Neural cell (in vitro differentiated cells): ENCODE results near the gene CACNA1B.

Experiments used
- CTCF ChIP-seq: fragments of 450-650 bp; IDR thresholded peaks from 2 replicates; pipeline ENCODE4 v1.5.1; 2014; ENCODE audit warnings: antibody characterized with exemption, mild to moderate bottlenecking, moderate library complexity; ENCODE audit not compliant: poor library complexity, severe bottlenecking
- POLR2AphosphoS5 ChIP-seq: IDR thresholded peaks from 2 replicates; pipeline ENCODE4 v1.6.1; 2012

DNA sequence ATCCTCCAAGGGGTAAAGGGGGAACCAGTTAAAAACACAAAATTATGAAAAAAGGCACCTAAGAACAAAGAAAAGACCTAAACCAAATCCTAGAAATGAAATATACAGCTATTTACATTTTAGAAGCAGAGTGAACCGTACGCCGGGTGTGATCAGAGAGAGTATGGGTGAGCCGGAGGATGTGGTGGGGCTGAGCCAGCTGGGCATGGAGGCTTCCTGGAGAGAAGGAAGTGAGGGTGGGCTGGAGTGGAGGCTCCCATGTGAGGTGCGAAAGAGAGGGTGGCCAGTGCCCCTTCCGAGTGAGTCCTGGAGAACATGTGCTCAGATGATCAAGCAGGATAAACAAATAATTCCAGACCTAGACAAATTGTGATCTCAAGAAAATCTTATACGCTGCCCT is 111.6 kb downstream of the CACNA1B start:
- TF ChIP-seq CTCF (no peak), POLR2AphosphoS5 (no peak)
